ENCODE data around the gene KLHL29. TPM values are rescaled to one million over a fixed set of nuclear protein-coding genes. Genes with fewer than 3 reads are reported as not detected.

KLHL29 gene
- total and polyA plus RNA-seq, 10 of the 15 experiments (the other 5 are each of a cell fraction or from before 2014, with no cell fraction given): 1.4 to 19.5 (median 6.1) TPM

DNA sequence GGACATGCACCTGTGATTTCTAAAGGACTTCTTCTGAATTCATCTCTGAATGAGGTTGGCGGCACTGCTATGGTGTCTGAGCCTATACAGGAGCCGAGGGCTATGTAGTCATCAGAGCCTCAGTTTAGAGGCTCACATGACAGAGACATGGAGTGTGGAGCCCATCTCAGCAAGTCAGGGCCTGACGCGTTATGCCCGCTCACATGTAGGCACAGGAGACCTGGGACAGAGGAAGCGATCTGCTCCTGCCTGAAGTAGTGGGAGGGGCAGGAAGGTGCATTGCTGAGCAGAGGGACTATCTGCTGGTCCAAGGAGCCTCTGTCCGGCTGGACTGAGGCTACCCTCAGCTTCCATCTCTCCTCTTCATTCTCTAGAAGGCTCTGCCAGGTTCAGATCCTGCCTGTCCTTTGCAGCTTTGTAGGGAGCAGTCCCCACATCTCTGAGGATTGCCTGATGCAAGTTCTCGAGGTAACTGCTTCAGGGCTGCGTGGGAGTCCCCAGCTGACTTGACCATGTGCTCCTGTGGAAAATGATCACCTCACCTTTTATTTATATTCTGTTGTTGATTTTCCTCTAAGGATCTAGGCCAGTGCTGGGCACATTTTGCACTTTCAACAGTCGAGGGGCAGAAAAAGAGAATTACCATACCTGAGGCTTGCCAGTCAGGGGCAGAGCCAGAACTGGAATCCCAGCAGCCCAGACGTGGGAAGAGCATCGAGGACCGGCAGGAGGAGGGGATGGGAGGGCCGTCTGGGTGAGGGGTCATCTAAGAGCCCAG, 16.6 kb downstream of the KLHL29 start (continued):
- TF ChIP-seq ZNF687 (IDR thresholded peaks at IDR 0.05) (no peak), SPI1 (IDR thresholded peaks at IDR 0.05; ENCODE audit: borderline replicate concordance, insufficient read depth, low read depth, low read length) (no peak), MXI1 (IDR thresholded peaks at IDR 0.05; ENCODE audit: low read depth, low read length) (no peak), ZZZ3 (IDR thresholded peaks at IDR 0.05; ENCODE audit: control insufficient read depth, insufficient read length, low read depth) (no peak), ZBTB4 (CRISPR knock-in tag; IDR thresholded peaks at IDR 0.05) (no peak), EZH2 (IDR thresholded peaks at IDR 0.05; ENCODE audit: borderline replicate concordance, control insufficient read depth, low read depth, low read length) (no peak)
